ENCODE results near the gene RET.

DNA sequence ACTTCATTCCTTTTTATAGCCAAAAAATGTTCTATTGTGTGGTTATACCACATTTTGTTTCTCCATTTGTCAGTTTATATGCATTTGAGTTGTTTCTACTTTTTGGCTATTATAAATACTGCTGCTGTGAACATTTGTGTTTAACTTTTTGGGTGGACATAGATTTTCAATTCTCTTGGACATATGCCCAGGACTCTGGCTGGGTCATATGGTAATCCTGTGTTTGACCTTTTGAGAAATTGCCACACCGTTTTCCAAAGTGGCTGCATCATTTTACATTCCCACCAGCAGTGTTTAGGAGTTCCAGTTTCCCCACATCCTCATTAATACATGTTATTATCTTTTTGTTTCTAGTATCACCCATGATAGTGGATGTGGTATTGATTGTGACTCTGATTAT lies 100.7 kb downstream of the RET start:
- TF ChIP-seq, protein P1, sequence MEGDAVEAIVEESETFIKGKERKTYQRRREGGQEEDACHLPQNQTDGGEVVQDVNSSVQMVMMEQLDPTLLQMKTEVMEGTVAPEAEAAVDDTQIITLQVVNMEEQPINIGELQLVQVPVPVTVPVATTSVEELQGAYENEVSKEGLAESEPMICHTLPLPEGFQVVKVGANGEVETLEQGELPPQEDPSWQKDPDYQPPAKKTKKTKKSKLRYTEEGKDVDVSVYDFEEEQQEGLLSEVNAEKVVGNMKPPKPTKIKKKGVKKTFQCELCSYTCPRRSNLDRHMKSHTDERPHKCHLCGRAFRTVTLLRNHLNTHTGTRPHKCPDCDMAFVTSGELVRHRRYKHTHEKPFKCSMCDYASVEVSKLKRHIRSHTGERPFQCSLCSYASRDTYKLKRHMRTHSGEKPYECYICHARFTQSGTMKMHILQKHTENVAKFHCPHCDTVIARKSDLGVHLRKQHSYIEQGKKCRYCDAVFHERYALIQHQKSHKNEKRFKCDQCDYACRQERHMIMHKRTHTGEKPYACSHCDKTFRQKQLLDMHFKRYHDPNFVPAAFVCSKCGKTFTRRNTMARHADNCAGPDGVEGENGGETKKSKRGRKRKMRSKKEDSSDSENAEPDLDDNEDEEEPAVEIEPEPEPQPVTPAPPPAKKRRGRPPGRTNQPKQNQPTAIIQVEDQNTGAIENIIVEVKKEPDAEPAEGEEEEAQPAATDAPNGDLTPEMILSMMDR (conservative IDR thresholded peaks at IDR 0.05; ENCODE audit: low read depth, low read length) = no peak
- no peak for TF ChIP-seq EZH2 (IDR thresholded peaks at IDR 0.05; ENCODE audit: borderline replicate concordance, low read depth, low read length, poor library complexity, severe bottlenecking)
